SH-SY5Y (cell line): ENCODE data around the gene BCL11A.

Source experiments
- GATA2 ChIP-seq: IDR thresholded peaks from 2 replicates; pipeline ENCODE4 v1.6.1; 2011; ENCODE audit warnings: mild to moderate bottlenecking, low read depth, low read length
- GATA3 ChIP-seq: IDR thresholded peaks from 2 replicates; pipeline ENCODE4 v1.6.1; 2011; ENCODE audit warnings: low read depth, mild to moderate bottlenecking, low read length, moderate library complexity

BCL11A gene

DNA sequence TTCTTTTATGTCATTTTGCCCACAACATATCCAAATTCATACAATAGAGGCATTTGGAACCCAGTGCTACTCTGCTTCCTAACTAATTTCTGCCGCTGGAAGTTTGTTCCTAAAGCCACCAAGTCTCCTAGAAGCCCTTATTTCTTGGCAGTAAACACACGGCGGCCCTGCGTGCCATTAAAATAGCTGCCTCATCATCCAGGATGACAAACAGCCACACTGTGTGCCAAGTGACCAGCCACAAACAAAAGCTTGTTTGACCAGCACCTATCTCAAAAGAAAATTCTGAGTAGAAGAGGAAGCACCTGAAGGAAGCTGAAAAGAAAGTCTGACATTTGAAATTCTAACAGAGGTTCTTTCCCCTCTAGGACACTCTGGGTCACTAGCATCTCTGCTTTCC lies 64.2 kb downstream of the BCL11A start:
- TF ChIP-seq GATA3 (no peak), GATA2 (no peak)

DNA sequence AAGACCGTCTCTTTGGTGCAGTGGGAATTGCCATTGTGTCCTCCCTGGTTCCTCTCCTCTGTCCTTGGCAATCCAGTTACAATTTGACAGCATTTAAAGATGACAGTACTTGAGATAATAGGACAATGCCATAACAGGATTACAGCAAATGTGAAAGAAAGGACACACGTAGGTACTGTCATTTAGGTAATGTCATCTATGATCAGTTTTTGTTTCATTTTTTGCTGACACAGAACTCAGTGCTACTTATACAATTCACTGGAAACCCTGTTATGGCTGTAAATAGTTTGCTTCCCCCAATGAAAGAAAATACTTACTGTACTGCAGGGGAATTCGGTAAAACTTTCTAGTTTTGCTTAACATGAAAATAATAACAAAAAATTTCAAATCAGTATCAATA lies 65.2 kb downstream of the BCL11A start:
- no peak for TF ChIP-seq GATA3
- no peak for TF ChIP-seq GATA2

- TF ChIP-seq GATA3 (no peak), GATA2 (no peak)
Observed at GRCh38 chr2:60487174-60487573, 66.3 kb downstream of the BCL11A start.

- TF ChIP-seq GATA2 (no peak), GATA3 (no peak)
Observed at GRCh38 chr2:60486551-60486950, 66.9 kb downstream of the BCL11A start.

GRCh38 chr2:60486067-60486466 lies 67.4 kb downstream of the BCL11A start:
- TF ChIP-seq GATA3 (no peak), GATA2 (no peak)

DNA sequence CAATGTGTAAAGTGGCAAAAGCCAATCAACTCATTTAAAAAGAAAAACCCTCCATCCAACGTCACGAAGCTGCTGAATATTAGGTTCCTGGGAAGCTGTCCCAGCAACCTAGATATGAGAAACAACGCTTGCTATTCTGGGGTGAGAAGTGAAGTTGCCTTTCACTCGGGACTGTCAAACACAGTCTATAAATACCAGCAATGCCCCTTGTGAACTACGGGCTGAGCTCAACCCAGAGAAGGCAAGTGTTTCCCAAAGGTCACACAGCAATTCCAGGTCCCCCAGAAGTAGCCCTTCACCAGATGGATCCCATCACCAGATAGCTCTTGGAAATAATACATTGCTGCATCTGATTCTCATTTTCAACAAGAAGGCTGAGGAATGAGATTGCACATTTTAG lies 67.9 kb downstream of the BCL11A start:
- no peak for TF ChIP-seq GATA3
- no peak for TF ChIP-seq GATA2

GRCh38 chr2:60485055-60485454 lies 68.4 kb downstream of the BCL11A start:
- TF ChIP-seq GATA2 = no peak
- TF ChIP-seq GATA3 = no peak

- TF ChIP-seq GATA2 = no peak
Observed at GRCh38 chr2:60484133-60484645, 69.3 kb downstream of the BCL11A start.

- no peak for TF ChIP-seq GATA2
- TF ChIP-seq GATA3 = no peak
Observed at GRCh38 chr2:60483401-60483800, 70.1 kb downstream of the BCL11A start.

- no peak for TF ChIP-seq GATA2
- TF ChIP-seq GATA3 = no peak
Observed at GRCh38 chr2:60482222-60482621, 71.2 kb downstream of the BCL11A start.

DNA sequence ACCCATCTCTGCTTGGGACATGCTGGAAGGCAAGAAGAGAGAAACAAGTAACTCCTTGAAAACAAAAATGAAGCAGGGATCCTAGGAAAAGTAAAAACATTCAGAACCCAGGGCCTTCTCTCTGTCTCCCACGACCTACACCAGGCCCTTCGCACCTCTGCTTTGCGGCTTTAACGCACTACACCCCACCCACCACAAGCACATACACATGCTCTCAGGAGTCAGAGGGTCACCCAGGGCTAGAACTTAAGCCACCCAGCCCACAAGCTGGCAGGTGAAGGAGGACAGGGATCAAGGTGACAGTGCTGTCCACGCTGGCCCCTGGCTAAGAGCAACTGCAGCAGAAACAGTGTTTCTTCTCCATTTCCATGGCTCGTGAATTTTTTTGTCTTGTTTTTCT lies 72.2 kb downstream of the BCL11A start:
- TF ChIP-seq GATA3 (no peak), GATA2 (no peak)

DNA sequence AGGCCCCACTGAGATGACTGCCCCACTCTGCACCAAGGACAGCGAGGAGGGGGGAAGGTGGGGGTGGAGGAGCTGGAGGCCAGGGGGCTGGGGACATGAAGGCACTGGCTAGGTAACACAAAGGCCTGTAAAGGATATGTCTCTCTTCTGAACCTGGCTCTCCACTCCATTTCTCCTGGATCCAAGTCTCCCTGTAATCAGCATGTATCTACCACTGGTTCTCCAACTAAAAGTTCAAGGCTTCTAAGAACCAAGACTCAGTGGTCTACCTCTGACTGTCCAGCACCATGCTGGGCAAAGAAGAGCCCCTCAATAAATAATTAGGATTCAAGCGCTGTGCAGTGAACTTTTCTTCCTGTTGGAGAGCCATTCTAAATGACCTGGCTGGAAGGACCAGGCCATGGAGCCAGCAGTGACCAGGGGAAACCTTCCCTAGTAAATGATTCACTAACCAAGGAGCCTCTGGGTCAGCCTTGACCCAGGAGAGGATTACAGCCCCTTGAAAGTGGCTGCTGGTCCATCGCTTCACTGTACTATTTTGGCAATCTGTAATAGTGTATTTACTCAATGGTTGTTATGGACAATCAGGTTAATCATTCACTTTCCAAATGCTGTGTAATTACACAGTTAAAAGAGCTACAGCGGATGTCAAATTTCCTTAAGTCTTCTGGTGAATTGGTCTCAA lies 73.2 kb downstream of the BCL11A start:
- TF ChIP-seq GATA3 = no peak
- TF ChIP-seq GATA2 = no peak

GRCh38 chr2:60479226-60480088 lies 74.0 kb downstream of the BCL11A start:
- TF ChIP-seq GATA2 (no peak), GATA3 (no peak)

GRCh38 chr2:60478660-60479059 lies 74.8 kb downstream of the BCL11A start:
- no peak for TF ChIP-seq GATA2
- no peak for TF ChIP-seq GATA3
